ENCODE results near the gene SPAG8.

GRCh38 chr9:35852876-35853865 lies 41.1 kb upstream of the SPAG8 start:
- TF ChIP-seq REST (IDR thresholded peaks at IDR 0.05; ENCODE audit: insufficient read depth in 1 of 2, low read depth in 2 of 2, low read length in 1 of 2) (no peak), SIN3A (IDR thresholded peaks at IDR 0.05; ENCODE audit: borderline replicate concordance, insufficient read depth, low read depth, low read length) (no peak), CTCF (IDR thresholded peaks at IDR 0.05) (no peak)

Data from Panc1 (cell line).